Osteoblast (primary cell): ENCODE data around the gene IGDCC3. TPM values are rescaled to one million over a fixed set of nuclear protein-coding genes. Genes with fewer than 3 reads are reported as not detected.

Experiments used
- DNase-seq: peaks from one replicate; pipeline ENCODE4 v3.0.0; 2011; ENCODE audit warnings: low spot score, mixed read lengths; ENCODE audit not compliant: insufficient read length; ENCODE audit errors: missing footprints
- H2AFZ ChIP-seq: 2 replicates; pipeline ENCODE4 v1.6.0; 2011; ENCODE audit warnings: mild to moderate bottlenecking, low read length
- H3K27ac ChIP-seq: 2 replicates; pipeline ENCODE4 v1.5.1; 2011; ENCODE audit warnings: mild to moderate bottlenecking, low read depth, low read length, moderate library complexity
- H3K27me3 ChIP-seq: 2 replicates; pipeline ENCODE4 v1.6.0; 2012; ENCODE audit warnings: mild to moderate bottlenecking, control low read depth, inconsistent platforms, low read length, moderate library complexity; ENCODE audit not compliant: insufficient read depth
- H3K36me3 ChIP-seq: 2 replicates; pipeline ENCODE4 v1.5.1; 2011; ENCODE audit warnings: mild to moderate bottlenecking, low read length, control low read depth, moderate library complexity; ENCODE audit not compliant: insufficient read depth
- H3K4me1 ChIP-seq: 2 replicates; pipeline ENCODE4 v1.5.1; 2011; ENCODE audit warnings: mild to moderate bottlenecking, low read length, control low read depth, moderate library complexity; ENCODE audit not compliant: insufficient read depth
- H3K4me2 ChIP-seq: 2 replicates; pipeline ENCODE4 v1.6.0; 2011; ENCODE audit warnings: mild to moderate bottlenecking, low read length; ENCODE audit not compliant: insufficient read depth
- H3K4me3 ChIP-seq: fragments of 200-600 bp; sonication (generic); 3 replicates; pipeline ENCODE4 v1.5.1; 2012; ENCODE audit warnings: mild to moderate bottlenecking, low read length, inconsistent platforms; ENCODE audit not compliant: insufficient read depth
- H3K79me2 ChIP-seq: 2 replicates; pipeline ENCODE4 v1.6.0; 2012; ENCODE audit warnings: mild to moderate bottlenecking, low read length, control low read depth, inconsistent platforms; ENCODE audit not compliant: insufficient read depth
- H3K9me3 ChIP-seq: 2 replicates; pipeline ENCODE4 v1.5.1; 2011; ENCODE audit warnings: low read depth, low read length, control low read depth
- H4K20me1 ChIP-seq: 2 replicates; pipeline ENCODE4 v1.6.0; 2012; ENCODE audit warnings: mild to moderate bottlenecking, low read length, control low read depth; ENCODE audit not compliant: insufficient read depth
- total RNA-seq: library from RNA; depleted of rRNA; stranded (reverse); fragments of >200 nt; gene quantifications from 2 replicates; pipeline ENCODE4 v1.2.3, GENCODE V29; 2012
- TF ChIP-seq, protein P1 (sequence below): IDR thresholded peaks from 2 replicates; pipeline ENCODE4 v1.5.1; 2011; ENCODE audit warnings: mild to moderate bottlenecking, low read depth, low read length, moderate library complexity; ENCODE audit errors: extremely low read depth

Gene IGDCC3
- total RNA-seq, 1 donor: not detected

DNA sequence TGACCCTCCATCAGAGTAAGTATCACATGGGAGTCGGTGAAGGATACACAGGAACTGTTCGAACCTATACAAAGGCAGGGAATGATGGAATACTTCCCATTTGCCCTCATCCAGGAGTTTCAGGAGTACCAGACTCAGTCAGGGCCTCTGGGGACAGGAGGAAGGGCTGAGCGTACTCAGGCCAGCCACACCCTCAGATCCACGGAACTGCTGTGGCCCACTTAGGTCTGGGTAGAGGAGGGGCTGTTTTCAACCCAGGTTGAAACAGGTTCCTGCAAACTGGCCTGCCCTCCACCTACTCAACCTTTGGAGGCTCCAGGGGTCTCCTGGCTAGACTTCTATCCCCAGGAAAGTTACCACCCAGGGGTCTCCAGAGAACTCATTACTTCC is 6.7 kb upstream of the IGDCC3 start:
- H3K9me3 ChIP-seq: no peaks in the 10 kb centered on the region
- H2AFZ ChIP-seq: no peak overlapping the region
- no peak overlapping the region for H3K4me3 ChIP-seq
- no peaks in the 10 kb centered on the region for H3K36me3 ChIP-seq
- TF ChIP-seq, protein P1, sequence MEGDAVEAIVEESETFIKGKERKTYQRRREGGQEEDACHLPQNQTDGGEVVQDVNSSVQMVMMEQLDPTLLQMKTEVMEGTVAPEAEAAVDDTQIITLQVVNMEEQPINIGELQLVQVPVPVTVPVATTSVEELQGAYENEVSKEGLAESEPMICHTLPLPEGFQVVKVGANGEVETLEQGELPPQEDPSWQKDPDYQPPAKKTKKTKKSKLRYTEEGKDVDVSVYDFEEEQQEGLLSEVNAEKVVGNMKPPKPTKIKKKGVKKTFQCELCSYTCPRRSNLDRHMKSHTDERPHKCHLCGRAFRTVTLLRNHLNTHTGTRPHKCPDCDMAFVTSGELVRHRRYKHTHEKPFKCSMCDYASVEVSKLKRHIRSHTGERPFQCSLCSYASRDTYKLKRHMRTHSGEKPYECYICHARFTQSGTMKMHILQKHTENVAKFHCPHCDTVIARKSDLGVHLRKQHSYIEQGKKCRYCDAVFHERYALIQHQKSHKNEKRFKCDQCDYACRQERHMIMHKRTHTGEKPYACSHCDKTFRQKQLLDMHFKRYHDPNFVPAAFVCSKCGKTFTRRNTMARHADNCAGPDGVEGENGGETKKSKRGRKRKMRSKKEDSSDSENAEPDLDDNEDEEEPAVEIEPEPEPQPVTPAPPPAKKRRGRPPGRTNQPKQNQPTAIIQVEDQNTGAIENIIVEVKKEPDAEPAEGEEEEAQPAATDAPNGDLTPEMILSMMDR: no peak
- no peak overlapping the region for H3K4me2 ChIP-seq
- H4K20me1 ChIP-seq: no peaks in the 10 kb centered on the region
- DNase-seq: no peak
- peaks cover 26% of the 10 kb centered on the region for H3K27me3 ChIP-seq
- peaks cover 3% of the 10 kb centered on the region for H3K4me1 ChIP-seq
- H3K79me2 ChIP-seq: no peaks in the 10 kb centered on the region
- H3K27ac ChIP-seq: no peak overlapping the region

DNA sequence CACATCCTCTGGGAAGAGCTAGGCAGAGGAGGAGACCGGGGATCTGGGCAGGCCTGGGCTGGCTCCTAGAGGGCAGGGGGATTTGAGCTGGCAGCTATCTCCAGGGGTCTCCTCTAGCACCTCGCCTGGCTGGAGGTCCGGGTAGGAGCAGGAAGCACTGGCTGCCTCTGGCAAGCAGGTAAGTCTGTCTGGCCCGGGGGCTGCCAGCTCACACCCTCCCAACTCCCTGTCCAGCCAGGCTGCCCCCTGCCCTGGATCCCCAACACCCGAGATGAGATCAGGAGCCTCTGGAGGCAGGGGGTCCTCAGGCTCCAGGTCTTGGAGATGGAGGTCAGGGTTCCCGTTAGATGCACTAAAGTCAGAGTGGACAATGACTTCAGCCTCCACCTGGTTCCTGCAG is 6.2 kb upstream of the IGDCC3 start:
- DNase-seq: no peak
- TF ChIP-seq, protein P1: no peak
- no peak overlapping the region for H3K4me2 ChIP-seq
- no peak overlapping the region for H2AFZ ChIP-seq
- H3K36me3 ChIP-seq: no peaks in the 10 kb centered on the region
- no peaks in the 10 kb centered on the region for H4K20me1 ChIP-seq
- peaks cover 3% of the 10 kb centered on the region for H3K4me1 ChIP-seq
- no peaks in the 10 kb centered on the region for H3K9me3 ChIP-seq
- H3K27ac ChIP-seq: no peak overlapping the region
- H3K79me2 ChIP-seq: no peaks in the 10 kb centered on the region
- H3K27me3 ChIP-seq: peaks cover 30% of the 10 kb centered on the region
- no peak overlapping the region for H3K4me3 ChIP-seq

DNA sequence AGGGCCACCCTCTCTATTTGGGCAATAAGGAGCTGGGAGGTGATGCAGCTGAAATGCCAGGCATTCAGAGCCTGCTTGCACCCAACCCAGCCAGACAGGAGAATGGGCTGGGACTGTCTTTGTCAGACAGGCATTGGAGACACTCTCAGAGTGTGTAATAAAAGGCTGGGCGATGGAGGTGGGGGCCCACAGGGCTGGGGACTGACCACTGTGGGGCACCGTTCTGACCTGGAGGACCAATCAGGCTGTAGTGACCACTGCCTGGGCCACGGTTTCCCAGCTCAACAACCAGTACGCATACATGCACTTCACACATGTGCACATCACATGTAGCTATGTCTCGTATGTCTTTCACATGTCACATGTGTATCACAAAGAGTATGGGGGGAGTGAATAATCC is 5.7 kb upstream of the IGDCC3 start:
- H4K20me1 ChIP-seq: no peaks in the 10 kb centered on the region
- no peak overlapping the region for H2AFZ ChIP-seq
- DNase-seq: no peak
- TF ChIP-seq, protein P1: no peak
- H3K9me3 ChIP-seq: no peaks in the 10 kb centered on the region
- no peaks in the 10 kb centered on the region for H3K79me2 ChIP-seq
- no peak overlapping the region for H3K27ac ChIP-seq
- H3K4me2 ChIP-seq: no peak overlapping the region
- no peaks in the 10 kb centered on the region for H3K36me3 ChIP-seq
- H3K4me3 ChIP-seq: no peak overlapping the region
- peaks cover 35% of the 10 kb centered on the region for H3K27me3 ChIP-seq
- H3K4me1 ChIP-seq: peaks cover 3% of the 10 kb centered on the region

DNA sequence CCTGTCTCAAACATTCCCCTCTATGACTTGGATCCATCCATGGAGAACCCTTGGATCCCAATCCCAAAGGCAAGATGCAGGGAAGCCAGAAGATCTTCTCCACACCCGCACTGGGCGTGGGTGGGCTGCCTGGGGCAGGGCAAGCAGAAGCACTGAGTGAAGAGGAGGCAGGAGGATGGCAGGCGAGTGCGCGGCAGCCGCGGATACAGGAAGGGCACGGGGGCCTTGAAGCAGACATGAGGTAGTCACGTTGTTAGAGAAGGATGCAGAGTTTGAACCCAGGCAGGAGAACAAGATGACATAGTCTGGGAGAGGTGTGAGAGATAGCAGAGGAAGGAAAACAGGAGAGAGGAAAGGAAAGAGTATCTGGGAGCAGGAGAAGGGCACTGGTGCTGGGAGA is 5.1 kb upstream of the IGDCC3 start:
- H4K20me1 ChIP-seq: no peaks in the 10 kb centered on the region
- DNase-seq: no peak
- TF ChIP-seq, protein P1: no peak

More for the DNA sequence above, 5.1 kb upstream of the IGDCC3 start:
- H3K27me3 ChIP-seq: peaks cover 40% of the 10 kb centered on the region
- no peaks in the 10 kb centered on the region for H3K9me3 ChIP-seq
- peaks cover 3% of the 10 kb centered on the region for H3K4me1 ChIP-seq
- H3K4me3 ChIP-seq: no peak overlapping the region
- no peaks in the 10 kb centered on the region for H3K79me2 ChIP-seq
- H2AFZ ChIP-seq: no peak overlapping the region
- H3K36me3 ChIP-seq: no peaks in the 10 kb centered on the region
- H3K27ac ChIP-seq: no peak overlapping the region
- no peak overlapping the region for H3K4me2 ChIP-seq
